OCI-LY1 (cell line): ENCODE results near the gene CACNA1H.

Experiments
- H2AFZ ChIP-seq: fragments of 200-600 bp; sonication (generic), shearing (Covaris generic); 2 replicates; pipeline ENCODE4 v1.6.0; 2014; ENCODE audit warnings: antibody characterized with exemption, mild to moderate bottlenecking, low read length
- H3F3A ChIP-seq: fragments of 200-600 bp; sonication (generic), shearing (Covaris generic); 2 replicates; pipeline ENCODE4 v1.6.0; 2014; ENCODE audit warnings: mild to moderate bottlenecking, antibody characterized with exemption, low read length, moderate library complexity; ENCODE audit not compliant: insufficient read depth
- H3K27ac ChIP-seq: fragments of 200-600 bp; sonication (generic); 2 replicates; pipeline ENCODE4 v1.5.1; 2014; ENCODE audit warnings: low read length, mixed run types, mild to moderate bottlenecking, low read depth; ENCODE audit not compliant: poor library complexity, severe bottlenecking
- H3K27me3 ChIP-seq: fragments of 200-600 bp; sonication (generic); 2 replicates; pipeline ENCODE4 v1.6.0; 2014; ENCODE audit warnings: antibody characterized with exemption, mild to moderate bottlenecking, low read length, moderate library complexity; ENCODE audit not compliant: insufficient read depth
- H3K36me3 ChIP-seq: fragments of 200-600 bp; sonication (generic); 2 replicates; pipeline ENCODE4 v1.6.1; 2014; ENCODE audit warnings: mild to moderate bottlenecking, antibody characterized with exemption, low read length, moderate library complexity, mixed read lengths; ENCODE audit not compliant: insufficient read depth
- H3K4me1 ChIP-seq: fragments of 200-600 bp; sonication (generic); 2 replicates; pipeline ENCODE4 v1.5.1; 2014; ENCODE audit warnings: mild to moderate bottlenecking, low read length, moderate library complexity; ENCODE audit not compliant: insufficient read depth, severe bottlenecking
- H3K4me2 ChIP-seq: fragments of 200-600 bp; sonication (generic), shearing (Covaris generic); 2 replicates; pipeline ENCODE4 v1.6.1; 2014; ENCODE audit warnings: low read length
- H3K4me3 ChIP-seq: fragments of 200-600 bp; sonication (generic); 2 replicates; pipeline ENCODE4 v1.5.1; 2014; ENCODE audit warnings: low read length, low read depth, mild to moderate bottlenecking, mixed read lengths; ENCODE audit not compliant: poor library complexity, severe bottlenecking
- H3K79me2 ChIP-seq: fragments of 200-600 bp; shearing (Covaris generic); 2 replicates; pipeline ENCODE4 v1.6.1; 2016; ENCODE audit warnings: mixed run types, low read length, mixed read lengths; ENCODE audit not compliant: insufficient read depth
- H3K9ac ChIP-seq: fragments of 200-600 bp; sonication (generic), shearing (Covaris generic); 2 replicates; pipeline ENCODE4 v1.6.1; 2014; ENCODE audit warnings: mild to moderate bottlenecking, low read length, mixed read lengths
- H3K9me2 ChIP-seq: fragments of 200-600 bp; sonication (generic), shearing (Covaris generic); 2 replicates; pipeline ENCODE4 v1.6.1; 2014; ENCODE audit warnings: low read depth, mild to moderate bottlenecking, low read length, mixed read lengths
- H3K9me3 ChIP-seq: fragments of 200-600 bp; shearing (Covaris generic); 2 replicates; pipeline ENCODE4 v1.6.1; 2014; ENCODE audit warnings: low read length, mixed read lengths
- H4K20me1 ChIP-seq: fragments of 200-600 bp; sonication (generic), shearing (Covaris generic); 2 replicates; pipeline ENCODE4 v1.6.0; 2016; ENCODE audit warnings: mild to moderate bottlenecking, low read length; ENCODE audit not compliant: insufficient read depth
- CTCF ChIP-seq: fragments of 200-600 bp; sonication (generic), shearing (Covaris generic); IDR thresholded peaks from 2 replicates; pipeline ENCODE4 v1.5.1; 2017; ENCODE audit warnings: mild to moderate bottlenecking, antibody characterized with exemption, low read length, moderate library complexity, mixed read lengths
- EZH2 ChIP-seq: fragments of 200-600 bp; sonication (generic), shearing (Covaris generic); IDR thresholded peaks from 2 replicates; pipeline ENCODE4 v1.8.0; 2017; ENCODE audit warnings: borderline replicate concordance, mixed run types, mild to moderate bottlenecking, antibody characterized with exemption, low read length, moderate library complexity, mixed read lengths

The CACNA1H gene

GRCh38 chr16:1222553-1223354, 69.8 kb downstream of the CACNA1H start:
- no peaks in the 10 kb centered on the region for H3F3A ChIP-seq
- H3K4me2 ChIP-seq, result no peak overlapping the region
- no peak for TF ChIP-seq CTCF
- TF ChIP-seq EZH2, result no peak
- no peaks in the 10 kb centered on the region for H3K9me3 ChIP-seq
- no peaks in the 10 kb centered on the region for H3K36me3 ChIP-seq
- H3K9ac ChIP-seq, result no peak overlapping the region
- no peak overlapping the region for H2AFZ ChIP-seq
- H3K27ac ChIP-seq, result no peak overlapping the region
- H3K9me2 ChIP-seq, result no peaks in the 10 kb centered on the region
- no peaks in the 10 kb centered on the region for H3K4me1 ChIP-seq
- H4K20me1 ChIP-seq, result no peaks in the 10 kb centered on the region
- H3K27me3 ChIP-seq, result 0 out of 2 replicates have a peak, but pooled peaks cover 3% of the 10 kb centered on the region
- H3K4me3 ChIP-seq, result no peak overlapping the region
- H3K79me2 ChIP-seq, result no peaks in the 10 kb centered on the region

- no peak overlapping the region for H3K4me3 ChIP-seq
- H2AFZ ChIP-seq, result no peak overlapping the region
- no peak for TF ChIP-seq CTCF
- no peak for TF ChIP-seq EZH2
Measured at GRCh38 chr16:1223355-1224214, 70.7 kb downstream of the CACNA1H start.

GRCh38 chr16:1224558-1224957, 71.7 kb downstream of the CACNA1H start:
- no peaks in the 10 kb centered on the region for H3K36me3 ChIP-seq
- no peak for TF ChIP-seq EZH2
- TF ChIP-seq CTCF, result no peak
- H3K4me1 ChIP-seq, result no peaks in the 10 kb centered on the region
- H3K9me3 ChIP-seq, result no peaks in the 10 kb centered on the region
- H2AFZ ChIP-seq, result no peak overlapping the region
- 0 out of 2 replicates have a peak, but pooled peaks cover 3% of the 10 kb centered on the region for H3K27me3 ChIP-seq
- H4K20me1 ChIP-seq, result no peaks in the 10 kb centered on the region
- H3K4me2 ChIP-seq, result no peak overlapping the region
- H3F3A ChIP-seq, result no peaks in the 10 kb centered on the region
- H3K4me3 ChIP-seq, result no peak overlapping the region
- H3K9ac ChIP-seq, result no peak overlapping the region
- no peaks in the 10 kb centered on the region for H3K79me2 ChIP-seq
- no peaks in the 10 kb centered on the region for H3K9me2 ChIP-seq
- H3K27ac ChIP-seq, result no peak overlapping the region

More at GRCh38 chr16:1223355-1224214, 70.7 kb downstream of the CACNA1H start:
- Histone ChIP-seq H3K4me2 (no peak overlapping the region), H3K4me1 (no peaks in the 10 kb centered on the region), H3K9ac (no peak overlapping the region), H3K36me3 (no peaks in the 10 kb centered on the region), H3K79me2 (no peaks in the 10 kb centered on the region), H3K27ac (no peak overlapping the region), H4K20me1 (no peaks in the 10 kb centered on the region), H3F3A (no peaks in the 10 kb centered on the region), H3K27me3 (0 out of 2 replicates have a peak, but pooled peaks cover 3% of the 10 kb centered on the region), H3K9me2 (no peaks in the 10 kb centered on the region), H3K9me3 (no peaks in the 10 kb centered on the region)
